GM13977 (cell line): ENCODE results near the gene CD8B.

Experiments used
- DNase-seq: peaks from one replicate; pipeline ENCODE4 v3.0.0; 2012; ENCODE audit warnings: low spot score
- CTCF ChIP-seq: IDR thresholded peaks from 2 replicates; pipeline ENCODE4 v1.5.1; 2012; ENCODE audit warnings: mild to moderate bottlenecking, control low read depth; ENCODE audit not compliant: insufficient read depth; ENCODE audit errors: extremely low read depth, missing control alignments
- in situ Hi-C: fragments of 300-500 bp; cut with MboI; formaldehyde crosslinking; loops from one replicate; pipeline ENCODE4 v1.12.0; 2022; ENCODE audit warnings: low sequenced_read_pairs, low pct_unique_long_range_greater_than_20kb, mixed read lengths, inconsistent platforms; ENCODE audit not compliant: unreplicated experiment

CD8B gene

GRCh38 chr2:86776532-86776931, 85.2 kb downstream of the CD8B start:
- in situ Hi-C loops = no loop called here
- TF ChIP-seq CTCF = no peak
- DNase-seq = no peak

- no peak for DNase-seq
- in situ Hi-C loops = no loop called here
- no peak for TF ChIP-seq CTCF
These were observed 86.3 kb downstream of the CD8B start for GRCh38 chr2:86775338-86775737.

GRCh38 chr2:86774862-86775261, 86.8 kb downstream of the CD8B start:
- in situ Hi-C loops = no loop called here
- TF ChIP-seq CTCF = no peak
- no peak for DNase-seq

GRCh38 chr2:86772611-86773010, 89.1 kb downstream of the CD8B start:
- DNase-seq = no peak
- TF ChIP-seq CTCF = no peak
- in situ Hi-C loops = no loop called here

- in situ Hi-C loops = no loop called here
- DNase-seq = no peak
- no peak for TF ChIP-seq CTCF
These were observed 90.8 kb downstream of the CD8B start for GRCh38 chr2:86770816-86771301.

GRCh38 chr2:86769838-86770237, 91.8 kb downstream of the CD8B start:
- TF ChIP-seq CTCF = no peak
- no peak for DNase-seq
- in situ Hi-C loops = no loop called here
